HG02759 (cell line): ENCODE results near the gene DDX49.
"Not testable (repeated sequence)": the region's sequence is repeated elsewhere in the genome, so short reads cannot be mapped to it uniquely, and the experiment has no call there.

ENCODE experiments used
- ATAC-seq: cut with Tn5 transposase; IDR thresholded peaks from one replicate; pipeline ENCODE4 v1.9.1; 2021; ENCODE audit warnings: mild to moderate bottlenecking, moderate library complexity; ENCODE audit not compliant: unreplicated experiment

The DDX49 gene

DNA sequence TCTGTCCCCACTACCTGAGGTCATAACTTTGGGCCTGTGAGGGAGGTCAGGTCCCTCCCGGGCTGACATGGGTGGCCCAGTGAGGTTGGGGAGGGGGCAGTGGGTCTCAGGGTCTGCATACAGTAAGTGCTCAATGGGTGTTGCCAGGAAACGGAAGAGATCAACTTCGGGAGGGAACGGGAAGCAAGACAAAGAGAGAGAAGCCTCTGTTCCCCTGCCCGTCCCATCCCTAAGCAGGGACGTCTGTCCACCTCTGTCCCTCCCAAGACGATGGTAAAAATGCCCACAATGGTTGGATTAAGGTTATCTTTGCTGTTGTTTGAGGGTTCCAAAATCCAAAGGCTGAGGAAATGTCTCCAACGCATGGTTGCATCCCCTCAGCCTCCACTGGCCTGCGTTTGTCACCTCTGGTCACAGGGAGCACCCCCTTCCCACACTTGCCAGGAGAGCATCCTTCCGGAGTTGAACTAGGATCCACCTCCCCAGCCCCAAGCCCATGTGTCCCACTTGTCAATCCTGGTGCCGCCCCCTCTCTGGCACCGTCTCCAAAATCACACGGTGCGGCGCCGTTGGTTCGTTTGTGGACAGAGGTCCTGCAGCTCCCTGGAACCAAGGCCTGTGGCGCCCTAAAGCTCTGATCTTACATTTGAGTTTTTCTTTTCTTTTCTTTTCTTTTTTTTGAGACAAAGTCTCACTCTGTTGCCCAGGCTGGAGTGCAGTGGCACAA is 22.3 kb downstream of the DDX49 start:
- ATAC-seq = no peak

GRCh38 chr19:18942692-18943091 is 23.2 kb downstream of the DDX49 start:
- ATAC-seq = no peak

GRCh38 chr19:18943465-18943864 is 23.9 kb downstream of the DDX49 start:
- no peak for ATAC-seq

GRCh38 chr19:18945297-18945696 is 25.8 kb downstream of the DDX49 start:
- no peak for ATAC-seq

- ATAC-seq = no peak
Observed at GRCh38 chr19:18946335-18946734, 26.8 kb downstream of the DDX49 start.

- ATAC-seq = no peak
Observed at GRCh38 chr19:18946918-18947317, 27.4 kb downstream of the DDX49 start.

DNA sequence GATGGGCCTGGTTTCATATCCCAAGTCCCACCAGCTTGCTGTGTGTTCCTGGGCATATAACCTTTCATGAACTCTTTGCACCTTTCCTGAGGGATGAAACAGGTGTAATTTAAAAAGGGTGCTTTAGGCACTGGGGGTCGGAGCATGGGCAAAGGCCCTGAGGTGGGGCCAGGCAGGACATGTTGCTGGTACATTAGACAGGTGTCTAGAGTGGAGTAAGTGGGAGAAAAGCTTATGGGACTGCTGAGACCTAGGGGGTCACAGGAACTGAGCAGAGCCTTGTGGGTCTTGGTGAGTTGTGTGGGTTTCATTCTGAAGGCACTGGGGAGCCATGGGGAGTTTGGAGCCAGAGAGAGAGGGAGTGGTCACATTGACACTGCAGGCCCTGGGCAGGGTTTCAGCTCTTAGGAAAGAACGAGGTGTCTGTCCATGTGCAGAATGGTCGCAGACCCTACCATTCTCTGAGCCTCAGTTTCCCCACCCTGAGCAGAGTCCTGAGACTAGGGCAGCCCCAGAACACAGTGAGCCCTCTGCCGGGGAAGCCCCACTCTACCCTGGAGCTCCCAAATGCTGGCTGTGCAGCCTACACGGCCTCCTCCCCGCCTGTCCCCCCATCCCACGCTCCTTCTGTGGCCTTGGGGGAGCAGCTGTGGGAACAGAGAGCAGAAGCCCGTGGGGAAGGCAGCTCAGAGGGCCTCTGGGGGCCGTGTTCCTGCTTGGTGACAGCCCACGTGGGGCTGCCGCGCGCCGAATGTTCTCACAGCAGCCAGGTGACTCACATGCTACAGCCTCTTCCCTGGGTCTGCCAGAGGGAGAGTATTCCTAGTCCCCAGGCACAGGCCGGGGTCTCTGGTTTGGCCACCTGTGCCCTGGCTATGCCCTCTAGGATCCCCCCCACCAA is 28.8 kb downstream of the DDX49 start:
- no peak for ATAC-seq

GRCh38 chr19:18948976-18949356 is 29.5 kb downstream of the DDX49 start:
- ATAC-seq = no peak

GRCh38 chr19:18949858-18950257 is 30.3 kb downstream of the DDX49 start:
- ATAC-seq = no peak

DNA sequence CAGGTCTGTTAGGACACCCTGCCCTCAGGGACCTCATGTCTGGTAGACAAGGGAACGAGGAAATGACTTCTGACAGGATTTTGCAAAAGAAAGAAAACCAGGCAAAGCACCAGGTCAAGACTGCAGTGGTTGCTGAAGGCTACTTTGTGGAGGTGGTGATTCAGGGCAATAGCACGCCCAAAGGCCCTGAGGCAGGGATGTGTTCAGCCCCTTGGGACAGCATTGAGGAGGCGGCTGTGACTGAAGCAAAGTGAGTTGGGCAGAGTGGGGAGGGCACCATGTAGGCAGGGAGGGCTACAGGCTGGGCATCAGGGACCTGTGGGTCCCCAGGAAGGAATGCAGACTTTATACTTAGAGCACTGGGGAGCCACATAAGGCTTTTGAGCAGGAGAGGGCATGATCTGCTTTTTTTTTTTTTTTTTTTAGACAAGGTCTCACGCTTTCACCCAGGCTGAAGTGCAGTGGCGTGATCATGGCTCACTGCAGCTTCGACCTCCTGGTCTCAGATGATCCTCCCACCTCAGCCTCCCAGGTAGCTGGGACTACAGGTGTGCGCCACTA is 32.3 kb downstream of the DDX49 start:
- ATAC-seq = no peak

GRCh38 chr19:18952364-18953003 is 33.0 kb downstream of the DDX49 start:
- ATAC-seq = not testable (repeated sequence)

DNA sequence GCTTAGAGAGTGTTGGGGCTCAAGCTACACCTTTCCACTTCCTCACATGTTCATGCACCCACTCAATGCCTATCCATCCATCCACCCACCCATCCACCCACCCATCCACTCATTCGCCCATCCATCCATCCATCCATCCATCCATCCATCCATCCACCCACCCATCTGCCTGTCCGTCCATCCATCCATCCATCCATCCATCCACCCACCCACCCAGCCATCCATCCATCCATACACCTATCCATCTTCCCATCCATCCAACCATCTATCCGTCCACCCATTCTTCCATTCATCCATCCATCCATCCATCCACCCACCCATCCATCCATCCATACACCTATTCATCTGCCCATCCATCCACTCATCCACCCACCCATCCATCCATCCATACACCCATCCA is 34.6 kb downstream of the DDX49 start:
- no peak for ATAC-seq

GRCh38 chr19:18955042-18955441 is 35.5 kb downstream of the DDX49 start:
- ATAC-seq = no peak

DNA sequence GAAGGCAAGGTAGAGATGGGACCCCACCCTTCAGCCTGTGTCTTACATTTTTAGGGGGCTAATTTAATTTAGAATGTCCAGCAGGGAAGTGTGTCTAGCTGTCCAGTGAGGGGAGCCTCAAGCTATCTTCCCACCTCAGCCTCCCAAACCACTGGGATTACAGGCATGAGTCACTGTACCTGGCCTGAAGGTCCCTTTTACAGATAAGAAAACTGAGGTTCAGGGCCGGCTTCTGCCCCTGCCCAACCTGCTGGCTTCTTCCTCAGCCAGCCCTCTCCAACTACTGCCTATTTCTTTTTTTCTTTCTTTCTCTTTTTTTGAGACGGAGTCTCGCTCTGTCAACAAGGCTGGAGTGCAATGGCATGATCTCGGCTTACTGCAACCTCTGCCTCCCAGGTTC is 40.9 kb downstream of the DDX49 start:
- ATAC-seq = no peak

- no peak for ATAC-seq
Observed at GRCh38 chr19:18961767-18962620, 42.5 kb downstream of the DDX49 start.

- ATAC-seq = no peak
Observed at GRCh38 chr19:18964121-18964520, 44.6 kb downstream of the DDX49 start.

DNA sequence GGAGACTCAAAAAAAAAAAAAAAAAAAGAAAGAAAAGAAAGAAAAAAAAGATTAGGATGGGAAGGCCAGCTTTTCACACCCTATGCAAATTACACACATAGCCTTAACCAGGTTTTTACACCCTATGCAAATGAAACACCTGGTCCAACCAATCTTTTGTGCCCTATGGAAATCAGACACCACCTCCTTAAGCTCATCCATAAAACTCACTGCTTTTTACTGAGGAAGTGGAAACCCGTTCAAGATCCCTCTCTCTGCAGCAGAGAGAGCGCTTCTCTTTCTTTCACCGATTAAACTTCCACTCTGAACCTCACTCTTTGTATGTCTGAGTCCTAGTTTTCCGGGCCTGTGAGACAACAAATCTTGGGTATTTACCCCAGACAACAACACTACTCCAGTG is 46.8 kb downstream of the DDX49 start:
- ATAC-seq = no peak

DNA sequence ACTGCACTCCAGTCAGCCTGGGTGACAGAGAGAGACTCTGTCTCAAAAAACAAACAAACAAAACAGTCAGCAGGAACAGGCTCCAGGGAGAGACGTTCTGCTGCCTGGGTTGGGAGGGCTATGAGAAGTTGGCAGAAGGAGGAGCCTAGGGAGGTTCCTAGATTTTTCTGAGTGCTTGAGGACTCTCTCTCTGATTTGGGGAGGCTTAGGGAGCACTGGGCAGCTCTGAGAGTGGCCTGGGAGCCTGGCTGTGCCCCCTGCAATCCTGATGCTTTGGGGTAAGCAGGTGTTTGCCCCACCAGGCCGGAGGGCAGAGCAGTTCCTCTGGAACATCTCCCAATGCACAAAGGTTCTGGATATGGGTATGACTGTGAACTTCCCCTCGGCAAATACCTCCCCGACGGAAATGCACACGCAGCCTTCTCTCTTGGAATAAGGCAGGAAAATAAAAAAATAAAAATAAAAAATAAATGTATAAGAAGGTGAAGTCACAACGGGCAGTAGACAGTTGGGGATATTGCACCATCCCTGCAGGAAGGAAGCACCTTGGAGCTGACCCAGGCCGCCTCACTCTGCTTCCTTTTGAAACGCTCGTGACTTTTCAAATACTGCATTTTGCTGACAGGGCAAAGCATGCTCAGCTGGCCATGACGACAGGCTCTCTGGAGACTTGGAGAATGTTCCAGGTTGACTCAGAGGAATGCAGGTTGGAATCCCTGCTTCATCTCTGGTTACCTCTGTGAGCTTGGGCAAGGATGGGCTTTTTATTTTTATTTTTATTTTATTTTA is 48.0 kb downstream of the DDX49 start:
- no peak for ATAC-seq

DNA sequence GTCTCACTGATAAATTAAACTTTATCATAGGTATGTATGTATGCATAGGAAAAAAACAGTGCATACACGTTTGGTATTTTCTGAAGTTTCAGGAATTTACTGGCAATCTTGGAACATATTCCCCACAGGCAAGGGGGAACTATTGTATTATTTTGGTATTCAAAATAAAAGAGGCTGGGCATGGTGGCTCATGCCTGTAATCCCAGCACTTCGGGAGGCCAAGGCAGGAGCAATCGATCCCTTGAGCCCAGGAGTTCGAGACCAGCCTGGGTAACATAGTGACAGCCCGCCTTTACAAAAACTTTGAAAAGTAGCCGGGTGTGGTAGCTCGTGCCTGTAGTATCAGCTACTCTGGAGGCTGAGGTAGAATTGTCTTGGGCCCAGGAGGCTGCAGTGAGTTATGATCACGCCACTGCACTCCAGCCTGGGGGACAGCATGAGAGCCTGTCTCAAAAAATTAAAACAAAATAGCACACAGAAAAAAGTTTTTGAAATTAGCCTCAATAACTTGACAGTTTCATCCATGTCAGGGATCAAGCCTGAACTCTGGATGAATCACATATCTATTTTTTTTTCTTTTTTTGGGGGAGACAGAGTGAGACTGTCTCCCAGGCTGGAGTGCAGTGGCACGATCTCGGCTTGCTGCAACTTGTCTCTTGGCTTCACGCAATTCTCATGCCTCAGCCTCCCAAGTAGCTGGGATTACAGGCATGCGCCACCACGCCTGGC is 50.6 kb downstream of the DDX49 start:
- ATAC-seq = no peak
